Measurements from ENCODE around the gene SLC14A1.

DNA sequence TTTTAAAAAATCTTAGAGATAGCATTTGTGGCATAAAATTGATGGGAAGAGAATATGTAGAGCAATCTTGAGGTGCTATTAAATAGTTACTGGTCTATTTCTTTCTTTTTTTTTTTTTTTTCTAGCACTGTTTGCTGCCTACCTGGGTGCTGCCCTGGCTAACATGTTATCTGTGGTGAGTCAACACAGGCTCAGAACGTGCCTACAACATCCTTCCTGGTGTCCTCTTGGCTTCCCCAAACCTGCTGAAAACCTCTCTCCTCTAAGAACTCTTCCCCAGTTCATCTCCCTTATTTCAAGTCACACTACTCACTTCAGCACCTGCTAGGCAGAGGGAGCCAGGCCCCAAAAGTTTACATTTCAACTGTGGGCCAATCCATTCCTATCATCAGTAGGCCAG, 45.1 kb upstream of the SLC14A1 start:
- TF ChIP-seq, protein P1, sequence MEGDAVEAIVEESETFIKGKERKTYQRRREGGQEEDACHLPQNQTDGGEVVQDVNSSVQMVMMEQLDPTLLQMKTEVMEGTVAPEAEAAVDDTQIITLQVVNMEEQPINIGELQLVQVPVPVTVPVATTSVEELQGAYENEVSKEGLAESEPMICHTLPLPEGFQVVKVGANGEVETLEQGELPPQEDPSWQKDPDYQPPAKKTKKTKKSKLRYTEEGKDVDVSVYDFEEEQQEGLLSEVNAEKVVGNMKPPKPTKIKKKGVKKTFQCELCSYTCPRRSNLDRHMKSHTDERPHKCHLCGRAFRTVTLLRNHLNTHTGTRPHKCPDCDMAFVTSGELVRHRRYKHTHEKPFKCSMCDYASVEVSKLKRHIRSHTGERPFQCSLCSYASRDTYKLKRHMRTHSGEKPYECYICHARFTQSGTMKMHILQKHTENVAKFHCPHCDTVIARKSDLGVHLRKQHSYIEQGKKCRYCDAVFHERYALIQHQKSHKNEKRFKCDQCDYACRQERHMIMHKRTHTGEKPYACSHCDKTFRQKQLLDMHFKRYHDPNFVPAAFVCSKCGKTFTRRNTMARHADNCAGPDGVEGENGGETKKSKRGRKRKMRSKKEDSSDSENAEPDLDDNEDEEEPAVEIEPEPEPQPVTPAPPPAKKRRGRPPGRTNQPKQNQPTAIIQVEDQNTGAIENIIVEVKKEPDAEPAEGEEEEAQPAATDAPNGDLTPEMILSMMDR (IDR thresholded peaks at IDR 0.05 in 8 of 11, conservative IDR thresholded peaks at IDR 0.05 in 3 of 11) = no peak
- TF ChIP-seq POLR2A (IDR thresholded peaks at IDR 0.05) = no peak
- TF ChIP-seq POLR2AphosphoS5 (IDR thresholded peaks at IDR 0.05) = no peak
